ENCODE results near the gene SEMA5B.

DNA sequence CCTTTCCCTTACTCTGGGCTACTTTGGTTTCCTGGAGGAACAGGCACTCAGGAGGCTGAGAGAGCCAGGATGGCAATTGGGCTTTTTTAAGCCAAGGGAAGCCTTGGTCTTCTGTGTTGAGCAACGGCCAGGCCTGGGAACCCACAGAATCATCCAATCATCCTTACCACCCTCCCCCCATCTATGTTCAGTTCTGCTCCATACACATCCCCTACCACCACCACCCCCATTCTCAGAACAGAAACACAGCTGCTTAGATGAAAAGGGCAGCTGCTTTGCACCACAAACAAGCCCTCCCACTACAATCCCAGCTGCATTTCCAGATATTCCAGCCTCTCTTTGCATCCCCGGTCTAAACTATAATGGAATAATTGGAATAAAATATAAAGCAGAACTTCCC, 21.0 kb downstream of the SEMA5B start:
- TF ChIP-seq SIN3A (IDR thresholded peaks at IDR 0.05; ENCODE audit: borderline replicate concordance, insufficient read depth, low read length) (no peak), FOXP2 (optimal IDR thresholded peaks at IDR 0.05; ENCODE audit: borderline replicate concordance, extremely low read depth, extremely low read length, insufficient read depth) (no peak), POLR2AphosphoS5 (IDR thresholded peaks at IDR 0.05; ENCODE audit: low read depth, low read length) (no peak)

Data from PFSK-1 (cell line).